Measurements from ENCODE around the gene HUNK.

HUNK gene

DNA sequence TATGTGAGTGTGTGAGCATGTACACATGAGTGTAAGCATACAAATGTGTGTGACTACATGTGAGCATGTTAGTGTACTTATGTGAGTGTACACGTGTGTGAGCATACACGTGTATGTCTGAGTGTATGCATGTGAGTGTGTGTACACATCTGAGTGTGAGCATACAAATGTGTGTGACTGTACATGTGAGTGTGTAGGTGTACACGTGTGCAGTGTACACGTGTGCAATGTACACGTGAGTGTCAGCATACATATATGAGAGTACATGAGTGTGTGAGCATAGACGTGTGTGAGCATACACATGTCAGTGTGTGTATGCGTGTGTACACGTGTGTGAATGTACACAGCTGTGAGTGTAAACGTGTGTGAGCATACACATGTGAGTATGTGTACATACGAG is 170.6 kb downstream of the HUNK start:
- DNase-seq (ENCODE audit: low read depth): no peak
- TF ChIP-seq CTCF (conservative IDR thresholded peaks at IDR 0.05; ENCODE audit: low read depth, low read length): no peak
- no peak overlapping the region for H3K4me3 ChIP-seq (ENCODE audit: low read depth, low read length)

- no peak overlapping the region for H3K4me3 ChIP-seq (ENCODE audit: low read depth, low read length)
- no peak for DNase-seq (ENCODE audit: low read depth)
- TF ChIP-seq CTCF (conservative IDR thresholded peaks at IDR 0.05; ENCODE audit: low read depth, low read length): no peak
Observed at GRCh38 chr21:32044205-32045180, 171.7 kb downstream of the HUNK start.

DNA sequence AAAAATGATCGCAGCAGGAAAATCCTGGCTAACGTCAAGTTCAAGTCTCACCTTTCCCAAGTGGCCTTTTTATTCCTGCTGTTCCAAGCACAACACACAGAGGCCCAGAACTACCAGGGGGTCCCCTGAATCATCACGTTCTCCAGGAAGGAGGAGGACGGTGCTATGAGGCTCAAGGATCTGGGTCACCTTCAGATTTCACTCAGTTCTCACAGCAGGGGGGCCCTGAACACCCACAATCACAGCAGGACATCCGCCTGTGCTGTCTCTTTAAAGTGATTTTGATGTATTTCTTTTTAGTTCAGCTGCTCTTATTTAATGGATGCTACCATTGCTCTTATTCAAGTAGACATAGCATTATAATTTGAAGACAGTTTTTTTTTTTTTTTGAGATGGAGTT is 173.4 kb downstream of the HUNK start:
- H3K4me3 ChIP-seq (ENCODE audit: low read depth, low read length): no peak overlapping the region
- peak; percentile 8 for DNase-seq (ENCODE audit: low read depth)
- TF ChIP-seq CTCF (conservative IDR thresholded peaks at IDR 0.05; ENCODE audit: low read depth, low read length): no peak

DNA sequence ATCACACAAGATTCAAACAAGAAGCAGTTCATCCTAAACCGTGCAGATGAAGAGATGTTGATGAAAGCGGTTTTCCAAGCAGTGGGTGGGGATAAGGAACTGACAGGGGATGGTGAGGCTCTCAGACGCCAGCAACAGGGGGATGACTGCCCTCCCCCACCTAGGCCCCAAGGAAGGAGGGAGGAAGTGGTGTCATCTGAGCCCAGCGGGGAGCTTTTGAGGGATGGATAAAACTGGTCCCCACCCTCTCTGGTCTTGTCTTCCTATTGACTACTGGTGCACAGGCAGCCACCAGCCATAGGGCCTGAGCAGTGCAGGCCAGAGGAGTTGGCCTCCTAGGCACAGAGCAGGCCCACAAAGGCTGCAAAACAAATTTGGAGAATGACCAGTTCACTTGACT is 175.5 kb downstream of the HUNK start:
- DNase-seq (ENCODE audit: low read depth): no peak
- no peak overlapping the region for H3K4me3 ChIP-seq (ENCODE audit: low read depth, low read length)
- no peak for TF ChIP-seq CTCF (conservative IDR thresholded peaks at IDR 0.05; ENCODE audit: low read depth, low read length)

Data from choroid plexus epithelial cell (primary cell).